ENCODE results near the gene RAD18. TPM values are rescaled to one million over a fixed set of nuclear protein-coding genes. Genes with fewer than 3 reads are reported as not detected.

Gene RAD18
- total RNA-seq, 1 donor from 2014 or later, result 15.7 TPM

- Histone ChIP-seq H3K9ac (ENCODE audit: low read depth in 1 of 3, low read length in 3 of 3) (no peak overlapping the region), H3K4me1 (ENCODE audit: control insufficient read depth in 3 of 3, insufficient read depth in 3 of 3, low read length in 3 of 3) (no peaks in the 10 kb centered on the region), H3K9me3 (ENCODE audit: control insufficient read depth in 3 of 3, low read length in 3 of 3) (no peaks in the 10 kb centered on the region), H3K4me3 (ENCODE audit: low read length in 3 of 3) (no peak overlapping the region), H3K27ac (ENCODE audit: low read depth, low read length) (no peak overlapping the region), H3K36me3 (ENCODE audit: control insufficient read depth in 3 of 3, insufficient read depth in 3 of 3, low read length in 3 of 3) (peaks cover 0 to 2% (median 0%) of the 10 kb centered on the region in 3 donors), H3K27me3 (ENCODE audit: control insufficient read depth in 3 of 3, insufficient read depth in 3 of 3, low read length in 3 of 3) (no peaks in the 10 kb centered on the region)
Measured at GRCh38 chr3:8953313-8953712, 10.0 kb downstream of the RAD18 start.

- no peak overlapping the region for H3K27ac ChIP-seq (ENCODE audit: low read depth, low read length)
- H3K4me1 ChIP-seq (ENCODE audit: control insufficient read depth in 3 of 3, insufficient read depth in 3 of 3, low read length in 3 of 3), result no peaks in the 10 kb centered on the region
- no peaks in the 10 kb centered on the region for H3K27me3 ChIP-seq (ENCODE audit: control insufficient read depth in 3 of 3, insufficient read depth in 3 of 3, low read length in 3 of 3)
Measured at GRCh38 chr3:8952130-8952529, 11.1 kb downstream of the RAD18 start.

GRCh38 chr3:8945890-8946600 is 17.2 kb downstream of the RAD18 start:
- Histone ChIP-seq H3K36me3 (ENCODE audit: control insufficient read depth in 3 of 3, insufficient read depth in 3 of 3, low read length in 3 of 3) (peaks cover 0 to 13% (median 2%) of the 10 kb centered on the region in 3 donors), H3K4me1 (ENCODE audit: control insufficient read depth in 3 of 3, insufficient read depth in 3 of 3, low read length in 3 of 3) (no peaks in the 10 kb centered on the region), H3K27ac (ENCODE audit: low read depth, low read length) (no peak overlapping the region)

More at GRCh38 chr3:8952130-8952529, 11.1 kb downstream of the RAD18 start:
- Histone ChIP-seq H3K4me3 (ENCODE audit: low read length in 3 of 3) (no peak overlapping the region), H3K36me3 (ENCODE audit: control insufficient read depth in 3 of 3, insufficient read depth in 3 of 3, low read length in 3 of 3) (peaks cover 0 to 7% (median 0%) of the 10 kb centered on the region in 3 donors), H3K9me3 (ENCODE audit: control insufficient read depth in 3 of 3, low read length in 3 of 3) (no peaks in the 10 kb centered on the region), H3K9ac (ENCODE audit: low read depth in 1 of 3, low read length in 3 of 3) (no peak overlapping the region)

GRCh38 chr3:8942746-8943488 is 20.4 kb downstream of the RAD18 start:
- Histone ChIP-seq H3K9me3 (ENCODE audit: control insufficient read depth in 3 of 3, low read length in 3 of 3) (peaks cover 0 to 4% (median 0%) of the 10 kb centered on the region in 3 donors), H3K9ac (ENCODE audit: low read depth in 1 of 3, low read length in 3 of 3) (no peak overlapping the region), H3K27ac (ENCODE audit: low read depth, low read length) (no peak overlapping the region), H3K36me3 (ENCODE audit: control insufficient read depth in 3 of 3, insufficient read depth in 3 of 3, low read length in 3 of 3) (peaks cover 2 to 19% (median 7%) of the 10 kb centered on the region in 3 donors), H3K27me3 (ENCODE audit: control insufficient read depth in 3 of 3, insufficient read depth in 3 of 3, low read length in 3 of 3) (no peaks in the 10 kb centered on the region), H3K4me3 (ENCODE audit: low read length in 3 of 3) (no peak overlapping the region), H3K4me1 (ENCODE audit: control insufficient read depth in 3 of 3, insufficient read depth in 3 of 3, low read length in 3 of 3) (no peaks in the 10 kb centered on the region)

More at GRCh38 chr3:8945890-8946600, 17.2 kb downstream of the RAD18 start:
- Histone ChIP-seq H3K4me3 (ENCODE audit: low read length in 3 of 3) (no peak overlapping the region), H3K9ac (ENCODE audit: low read depth in 1 of 3, low read length in 3 of 3) (no peak overlapping the region), H3K9me3 (ENCODE audit: control insufficient read depth in 3 of 3, low read length in 3 of 3) (peaks cover 0 to 4% (median 0%) of the 10 kb centered on the region in 3 donors), H3K27me3 (ENCODE audit: control insufficient read depth in 3 of 3, insufficient read depth in 3 of 3, low read length in 3 of 3) (no peaks in the 10 kb centered on the region)

- H3K27ac ChIP-seq (ENCODE audit: low read depth, low read length), result no peak overlapping the region
- no peaks in the 10 kb centered on the region for H3K27me3 ChIP-seq (ENCODE audit: control insufficient read depth in 3 of 3, insufficient read depth in 3 of 3, low read length in 3 of 3)
- H3K36me3 ChIP-seq (ENCODE audit: control insufficient read depth in 3 of 3, insufficient read depth in 3 of 3, low read length in 3 of 3), result peaks cover 2 to 14% (median 7%) of the 10 kb centered on the region in 3 donors
- no peak overlapping the region for H3K9ac ChIP-seq (ENCODE audit: low read depth in 1 of 3, low read length in 3 of 3)
- no peak overlapping the region for H3K4me3 ChIP-seq (ENCODE audit: low read length in 3 of 3)
- H3K4me1 ChIP-seq (ENCODE audit: control insufficient read depth in 3 of 3, insufficient read depth in 3 of 3, low read length in 3 of 3), result no peaks in the 10 kb centered on the region
- peaks cover 0 to 4% (median 0%) of the 10 kb centered on the region in 3 donors for H3K9me3 ChIP-seq (ENCODE audit: control insufficient read depth in 3 of 3, low read length in 3 of 3)
Measured at GRCh38 chr3:8942115-8942514, 21.2 kb downstream of the RAD18 start.

GRCh38 chr3:8938021-8938420 is 25.3 kb downstream of the RAD18 start:
- Histone ChIP-seq H3K4me1 (ENCODE audit: control insufficient read depth in 3 of 3, insufficient read depth in 3 of 3, low read length in 3 of 3) (no peaks in the 10 kb centered on the region), H3K4me3 (ENCODE audit: low read length in 3 of 3) (no peak overlapping the region), H3K36me3 (ENCODE audit: control insufficient read depth in 3 of 3, insufficient read depth in 3 of 3, low read length in 3 of 3) (peaks cover 0 to 22% (median 7%) of the 10 kb centered on the region in 3 donors), H3K27me3 (ENCODE audit: control insufficient read depth in 3 of 3, insufficient read depth in 3 of 3, low read length in 3 of 3) (no peaks in the 10 kb centered on the region), H3K27ac (ENCODE audit: low read depth, low read length) (no peak overlapping the region), H3K9me3 (ENCODE audit: control insufficient read depth in 3 of 3, low read length in 3 of 3) (peaks cover 0 to 2% (median 0%) of the 10 kb centered on the region in 3 donors), H3K9ac (ENCODE audit: low read depth in 1 of 3, low read length in 3 of 3) (no peak overlapping the region)

GRCh38 chr3:8937064-8938020 is 25.9 kb downstream of the RAD18 start:
- peaks cover 0 to 22% (median 7%) of the 10 kb centered on the region in 3 donors for H3K36me3 ChIP-seq (ENCODE audit: control insufficient read depth in 3 of 3, insufficient read depth in 3 of 3, low read length in 3 of 3)
- no peak overlapping the region for H3K4me3 ChIP-seq (ENCODE audit: low read length in 3 of 3)
- H3K4me1 ChIP-seq (ENCODE audit: control insufficient read depth in 3 of 3, insufficient read depth in 3 of 3, low read length in 3 of 3), result no peaks in the 10 kb centered on the region
- no peaks in the 10 kb centered on the region for H3K9me3 ChIP-seq (ENCODE audit: control insufficient read depth in 3 of 3, low read length in 3 of 3)
- no peak overlapping the region for H3K27ac ChIP-seq (ENCODE audit: low read depth, low read length)
- no peak overlapping the region for H3K9ac ChIP-seq (ENCODE audit: low read depth in 1 of 3, low read length in 3 of 3)
- no peaks in the 10 kb centered on the region for H3K27me3 ChIP-seq (ENCODE audit: control insufficient read depth in 3 of 3, insufficient read depth in 3 of 3, low read length in 3 of 3)

- Histone ChIP-seq H3K4me3 (ENCODE audit: low read length in 3 of 3) (no peak overlapping the region), H3K4me1 (ENCODE audit: control insufficient read depth in 3 of 3, insufficient read depth in 3 of 3, low read length in 3 of 3) (no peaks in the 10 kb centered on the region), H3K27me3 (ENCODE audit: control insufficient read depth in 3 of 3, insufficient read depth in 3 of 3, low read length in 3 of 3) (no peaks in the 10 kb centered on the region), H3K9me3 (ENCODE audit: control insufficient read depth in 3 of 3, low read length in 3 of 3) (no peaks in the 10 kb centered on the region), H3K36me3 (ENCODE audit: control insufficient read depth in 3 of 3, insufficient read depth in 3 of 3, low read length in 3 of 3) (peaks cover 0 to 12% (median 0%) of the 10 kb centered on the region in 3 donors), H3K9ac (ENCODE audit: low read depth in 1 of 3, low read length in 3 of 3) (no peak overlapping the region), H3K27ac (ENCODE audit: low read depth, low read length) (no peak overlapping the region)
Measured at GRCh38 chr3:8932507-8932906, 30.8 kb downstream of the RAD18 start.

- Histone ChIP-seq H3K9ac (ENCODE audit: low read depth in 1 of 3, low read length in 3 of 3) (no peak overlapping the region), H3K27me3 (ENCODE audit: control insufficient read depth in 3 of 3, insufficient read depth in 3 of 3, low read length in 3 of 3) (no peaks in the 10 kb centered on the region), H3K4me3 (ENCODE audit: low read length in 3 of 3) (no peak overlapping the region), H3K9me3 (ENCODE audit: control insufficient read depth in 3 of 3, low read length in 3 of 3) (no peaks in the 10 kb centered on the region), H3K36me3 (ENCODE audit: control insufficient read depth in 3 of 3, insufficient read depth in 3 of 3, low read length in 3 of 3) (peaks cover 0 to 8% (median 0%) of the 10 kb centered on the region in 3 donors), H3K4me1 (ENCODE audit: control insufficient read depth in 3 of 3, insufficient read depth in 3 of 3, low read length in 3 of 3) (no peaks in the 10 kb centered on the region), H3K27ac (ENCODE audit: low read depth, low read length) (no peak overlapping the region)
Measured at GRCh38 chr3:8931342-8931741, 31.9 kb downstream of the RAD18 start.
